Activated B cell treated with CpG ODN at 0.5 μM for 24 hours (primary cell): Measurements from ENCODE around the gene ARHGEF28. TPM values are rescaled to one million over a fixed set of nuclear protein-coding genes. Genes with fewer than 3 reads are reported as not detected.

Experiments
- ATAC-seq: fragments of 200-7000 bp; cut with Tn5 transposase; one replicate; pipeline ENCODE4 v1.10.0; 2021; ENCODE audit warnings: low read depth, mild to moderate bottlenecking, moderate library complexity
- CTCF ChIA-PET: fragments of 350-600 bp; sonication (Branson Sonifier 250); formaldehyde crosslinking; loops from one replicate; lab custom pipeline; 2021; ENCODE audit warnings: antibody characterized with exemption; lab: Charles Lee
- POLR2A ChIA-PET: fragments of 350-600 bp; sonication (Branson Sonifier 250); formaldehyde crosslinking; loops from one replicate; lab custom pipeline; 2021; ENCODE audit warnings: antibody characterized with exemption; lab: Charles Lee
- DNase-seq: peaks from one replicate; pipeline ENCODE4 v3.0.0; 2022
- H3K27ac Mint-ChIP-seq: one replicate; pipeline ENCODE4 v1.8.0; 2020; ENCODE audit warnings: mixed read lengths
- H3K27me3 Mint-ChIP-seq: one replicate; pipeline ENCODE4 v1.8.0; 2021; ENCODE audit warnings: mixed read lengths
- H3K36me3 Mint-ChIP-seq: one replicate; pipeline ENCODE4 v1.8.0; 2021; ENCODE audit warnings: low read depth, mixed read lengths
- H3K4me1 Mint-ChIP-seq: one replicate; pipeline ENCODE4 v1.8.0; 2021; ENCODE audit warnings: mixed read lengths
- H3K4me3 Mint-ChIP-seq: one replicate; pipeline ENCODE4 v1.8.0; 2020; ENCODE audit warnings: mild to moderate bottlenecking, mixed read lengths
- H3K9me3 Mint-ChIP-seq: one replicate; pipeline ENCODE4 v1.8.0; 2020; ENCODE audit warnings: mixed read lengths
- CTCF ChIP-seq: fragments of 200-600 bp; IDR thresholded peaks from one replicate; pipeline ENCODE4 v1.8.0; 2022; ENCODE audit warnings: antibody characterized with exemption, mild to moderate bottlenecking
- intact Hi-C: fragments of 100-400 bp; cut with micrococcal nuclease; formaldehyde crosslinking; loops from one replicate; pipeline ENCODE4 v1.15.1; 2024
- total RNA-seq: library from RNA; stranded (reverse); gene quantifications from 2 replicates; pipeline ENCODE4 v1.2.3, GENCODE V29; 2022

ARHGEF28 gene
- total RNA-seq, 1 donor from 2014 or later: not detected

GRCh38 chr5:73678807-73679206 lies 52.8 kb downstream of the ARHGEF28 start:
- no peak for TF ChIP-seq CTCF
- Mint-ChIP-seq H3K27me3 (no peaks in the 10 kb centered on the region), H3K27ac (no peak overlapping the region), H3K9me3 (no peaks in the 10 kb centered on the region), H3K4me3 (no peak overlapping the region), H3K36me3 (no peaks in the 10 kb centered on the region), H3K4me1 (no peaks in the 10 kb centered on the region)
- DNase-seq: no peak
- POLR2A ChIA-PET: no interaction called here
- intact Hi-C loops: no loop called here
- CTCF ChIA-PET: no interaction called here
- no peak for ATAC-seq

- TF ChIP-seq CTCF: no peak
- no peak overlapping the region for H3K4me3 Mint-ChIP-seq
- H3K27me3 Mint-ChIP-seq: peaks cover 2% of the 10 kb centered on the region
- ChIA-PET POLR2A (no interaction called here), CTCF (no interaction called here)
- no peak for DNase-seq
- intact Hi-C loops: no loop called here
- H3K4me1 Mint-ChIP-seq: no peaks in the 10 kb centered on the region
- no peaks in the 10 kb centered on the region for H3K36me3 Mint-ChIP-seq
- no peak for ATAC-seq
- H3K9me3 Mint-ChIP-seq: no peaks in the 10 kb centered on the region
- H3K27ac Mint-ChIP-seq: no peak overlapping the region
Measured at GRCh38 chr5:73682176-73682575, 56.2 kb downstream of the ARHGEF28 start.

GRCh38 chr5:73684691-73685090 lies 58.7 kb downstream of the ARHGEF28 start:
- H3K9me3 Mint-ChIP-seq: no peaks in the 10 kb centered on the region
- H3K27me3 Mint-ChIP-seq: peaks cover 2% of the 10 kb centered on the region
- H3K27ac Mint-ChIP-seq: no peak overlapping the region
- CTCF ChIA-PET: no interaction called here
- H3K4me3 Mint-ChIP-seq: no peak overlapping the region
- intact Hi-C loops: no loop called here
- no peak for DNase-seq
- no peak for TF ChIP-seq CTCF
- no peaks in the 10 kb centered on the region for H3K4me1 Mint-ChIP-seq
- POLR2A ChIA-PET: no interaction called here
- H3K36me3 Mint-ChIP-seq: no peaks in the 10 kb centered on the region
- no peak for ATAC-seq

- POLR2A ChIA-PET: no interaction called here
Measured at GRCh38 chr5:73686912-73687311, 60.9 kb downstream of the ARHGEF28 start.

GRCh38 chr5:73687357-73687756 lies 61.4 kb downstream of the ARHGEF28 start:
- POLR2A ChIA-PET: no interaction called here
- no peak for TF ChIP-seq CTCF
- DNase-seq: no peak
- H3K9me3 Mint-ChIP-seq: no peaks in the 10 kb centered on the region
- peaks cover 2% of the 10 kb centered on the region for H3K27me3 Mint-ChIP-seq
- H3K27ac Mint-ChIP-seq: no peak overlapping the region
- CTCF ChIA-PET: no interaction called here
- no peaks in the 10 kb centered on the region for H3K4me1 Mint-ChIP-seq
- no peak overlapping the region for H3K4me3 Mint-ChIP-seq
- ATAC-seq: no peak
- intact Hi-C loops: no loop called here
- H3K36me3 Mint-ChIP-seq: no peaks in the 10 kb centered on the region

More at GRCh38 chr5:73686912-73687311, 60.9 kb downstream of the ARHGEF28 start:
- no peak overlapping the region for H3K27ac Mint-ChIP-seq
- intact Hi-C loops: no loop called here
- no peak for ATAC-seq
- no peaks in the 10 kb centered on the region for H3K9me3 Mint-ChIP-seq
- no peak for DNase-seq
- H3K36me3 Mint-ChIP-seq: no peaks in the 10 kb centered on the region
- no peak overlapping the region for H3K4me3 Mint-ChIP-seq
- CTCF ChIA-PET: no interaction called here
- H3K4me1 Mint-ChIP-seq: no peaks in the 10 kb centered on the region
- H3K27me3 Mint-ChIP-seq: peaks cover 2% of the 10 kb centered on the region
- no peak for TF ChIP-seq CTCF
